ENCODE results near the gene ID3.

The ID3 gene

DNA sequence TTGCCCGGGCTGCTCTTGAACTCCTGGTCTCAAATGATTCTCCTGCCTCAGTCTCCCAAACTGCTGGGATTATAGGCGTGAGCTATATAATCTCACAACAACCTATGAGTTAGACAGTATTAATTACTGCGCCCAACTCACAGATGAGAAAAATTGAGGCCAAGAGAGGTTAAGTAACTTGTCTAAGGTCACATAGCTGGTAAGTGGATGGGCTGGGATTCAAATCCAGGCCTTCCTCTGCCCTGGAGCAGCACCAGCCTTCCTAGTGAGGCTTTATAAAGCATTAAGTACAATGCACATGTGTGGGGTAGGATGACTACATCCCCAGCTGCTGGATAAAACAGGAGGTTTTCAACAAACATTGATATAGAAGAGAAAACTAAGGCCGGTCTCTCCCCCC is 43.4 kb downstream of the ID3 start:
- no peak for DNase-seq (ENCODE audit: low read depth, low spot score)
- ChIA-PET CTCF (interaction anchor here (1.4 to 4.7 kb wide), 3 partner anchors 8 to 29 kb away, joined by 3 to 58 read pairs (median 9); no protein-coding TSS in a partner anchor), POLR2A (no interaction called here)
- TF ChIP-seq, protein P1, sequence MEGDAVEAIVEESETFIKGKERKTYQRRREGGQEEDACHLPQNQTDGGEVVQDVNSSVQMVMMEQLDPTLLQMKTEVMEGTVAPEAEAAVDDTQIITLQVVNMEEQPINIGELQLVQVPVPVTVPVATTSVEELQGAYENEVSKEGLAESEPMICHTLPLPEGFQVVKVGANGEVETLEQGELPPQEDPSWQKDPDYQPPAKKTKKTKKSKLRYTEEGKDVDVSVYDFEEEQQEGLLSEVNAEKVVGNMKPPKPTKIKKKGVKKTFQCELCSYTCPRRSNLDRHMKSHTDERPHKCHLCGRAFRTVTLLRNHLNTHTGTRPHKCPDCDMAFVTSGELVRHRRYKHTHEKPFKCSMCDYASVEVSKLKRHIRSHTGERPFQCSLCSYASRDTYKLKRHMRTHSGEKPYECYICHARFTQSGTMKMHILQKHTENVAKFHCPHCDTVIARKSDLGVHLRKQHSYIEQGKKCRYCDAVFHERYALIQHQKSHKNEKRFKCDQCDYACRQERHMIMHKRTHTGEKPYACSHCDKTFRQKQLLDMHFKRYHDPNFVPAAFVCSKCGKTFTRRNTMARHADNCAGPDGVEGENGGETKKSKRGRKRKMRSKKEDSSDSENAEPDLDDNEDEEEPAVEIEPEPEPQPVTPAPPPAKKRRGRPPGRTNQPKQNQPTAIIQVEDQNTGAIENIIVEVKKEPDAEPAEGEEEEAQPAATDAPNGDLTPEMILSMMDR (IDR thresholded peaks at IDR 0.05; ENCODE audit: insufficient read depth, low read length, missing control alignments), result no peak
- no peak overlapping the region for H3K4me3 ChIP-seq (ENCODE audit: low read depth, low read length)

DNA sequence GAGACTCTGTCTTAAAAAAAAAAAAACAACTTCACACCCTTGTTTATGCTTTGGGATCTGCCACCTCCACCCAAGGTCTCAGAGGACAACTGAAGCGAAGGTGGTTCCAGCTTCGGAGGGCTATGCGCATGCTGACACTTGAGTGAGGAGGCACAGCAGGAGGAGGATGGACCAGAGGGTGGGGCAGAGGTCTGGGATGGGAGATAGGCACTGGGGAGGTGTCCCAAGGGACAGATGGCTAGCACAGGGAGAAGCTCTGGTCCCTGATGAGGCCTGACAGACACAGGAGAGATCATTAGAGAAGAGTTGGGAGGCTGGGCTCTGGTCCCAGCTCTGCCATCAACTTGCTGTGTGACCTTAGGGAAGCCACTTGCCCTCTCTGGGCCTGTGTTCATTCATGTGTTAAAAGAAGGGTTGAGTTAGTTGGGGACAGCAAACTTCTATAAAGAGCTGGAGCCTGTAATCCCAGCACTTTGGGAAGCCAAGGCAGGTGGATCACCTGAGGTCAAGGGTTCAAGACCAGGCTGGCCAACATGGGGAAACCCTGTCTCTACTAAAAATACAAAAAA is 45.1 kb downstream of the ID3 start:
- POLR2A ChIA-PET, result no interaction called here
- TF ChIP-seq, protein P1 (IDR thresholded peaks at IDR 0.05; ENCODE audit: insufficient read depth, low read length, missing control alignments), result no peak
- DNase-seq (ENCODE audit: low read depth, low spot score), result no peak
- H3K4me3 ChIP-seq (ENCODE audit: low read depth, low read length), result no peak overlapping the region
- CTCF ChIA-PET, result interaction anchor here (1.1 to 4.7 kb wide), 5 partner anchors 13 to 123 kb away, joined by 3 to 58 read pairs (median 6); no protein-coding TSS in a partner anchor

DNA sequence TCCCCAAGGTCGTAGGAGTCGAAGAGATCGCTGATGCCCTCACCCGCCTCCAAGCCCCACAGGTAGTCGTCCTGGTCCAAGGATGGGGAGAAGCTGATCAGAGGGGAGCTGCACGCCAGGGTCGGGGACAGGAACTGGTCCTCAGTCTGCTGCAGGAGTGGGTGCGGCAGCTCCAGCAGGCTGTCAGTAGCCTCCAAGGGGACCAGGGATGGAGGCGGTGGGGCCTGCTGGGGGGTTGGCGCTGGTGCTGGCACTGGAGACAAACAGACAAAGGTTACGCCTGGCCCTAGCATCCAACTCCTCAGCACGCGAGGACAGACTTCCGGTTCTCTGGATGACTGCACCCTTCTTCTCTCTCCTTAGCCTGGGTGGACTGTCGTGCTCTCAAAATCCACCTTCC is 49.4 kb downstream of the ID3 start:
- ChIA-PET POLR2A (no interaction called here), CTCF (interaction anchor here (6.3 kb wide), 1 partner anchor 13 kb away, joined by 107 read pairs; no protein-coding TSS in a partner anchor)
- TF ChIP-seq, protein P1 (IDR thresholded peaks at IDR 0.05; ENCODE audit: insufficient read depth, low read length, missing control alignments), result no peak
- no peak overlapping the region for H3K4me3 ChIP-seq (ENCODE audit: low read depth, low read length)
- DNase-seq (ENCODE audit: low read depth, low spot score), result no peak
